SU-DHL-6 (cell line): ENCODE data around the gene SUCLG2.

Experiments
- H2AFZ ChIP-seq: fragments of 200-600 bp; sonication (generic); 2 replicates; pipeline ENCODE4 v1.6.1; 2014; ENCODE audit warnings: low read depth, mild to moderate bottlenecking, moderate library complexity, mixed read lengths, antibody characterized with exemption, low read length; ENCODE audit not compliant: severe bottlenecking
- H3F3A ChIP-seq: fragments of 200-600 bp; shearing (Covaris generic); 2 replicates; pipeline ENCODE4 v1.6.0; 2016; ENCODE audit warnings: antibody characterized with exemption, mild to moderate bottlenecking; ENCODE audit not compliant: insufficient read depth
- H3K27ac ChIP-seq: fragments of 200-600 bp; sonication (generic); 2 replicates; pipeline ENCODE4 v1.5.1; 2016; ENCODE audit warnings: low read depth, mild to moderate bottlenecking, low read length, moderate library complexity, mixed read lengths
- H3K27me3 ChIP-seq: fragments of 200-600 bp; sonication (generic), shearing (Covaris generic); 2 replicates; pipeline ENCODE4 v1.6.0; 2014; ENCODE audit warnings: mild to moderate bottlenecking, low read length
- H3K36me3 ChIP-seq: fragments of 200-600 bp; sonication (generic); 2 replicates; pipeline ENCODE4 v1.6.1; 2014; ENCODE audit warnings: mild to moderate bottlenecking, low read length, mixed read lengths
- H3K4me2 ChIP-seq: fragments of 300-600, 200-600 bp; shearing (Covaris generic), sonication (generic); 2 replicates; pipeline ENCODE4 v1.6.0; 2014; ENCODE audit warnings: low read length, low read depth, mild to moderate bottlenecking; ENCODE audit not compliant: poor library complexity, severe bottlenecking
- H3K4me3 ChIP-seq: fragments of 200-600 bp; sonication (generic); 2 replicates; pipeline ENCODE4 v1.5.1; 2014; ENCODE audit warnings: antibody characterized with exemption, low read length, mild to moderate bottlenecking, mixed read lengths; ENCODE audit not compliant: insufficient read depth, poor library complexity, severe bottlenecking
- H3K79me2 ChIP-seq: fragments of 200-600 bp; sonication (generic); 2 replicates; pipeline ENCODE4 v1.6.1; 2014; ENCODE audit warnings: mild to moderate bottlenecking, low read length, moderate library complexity; ENCODE audit not compliant: insufficient read depth
- H3K9ac ChIP-seq: fragments of 200-600 bp; sonication (generic); 2 replicates; pipeline ENCODE4 v1.7.0; 2014; ENCODE audit warnings: mild to moderate bottlenecking, low read length
- H3K9me2 ChIP-seq: fragments of 200-600 bp; sonication (generic); replicated peaks from 2 replicates; pipeline ENCODE4 v1.6.1; 2014; ENCODE audit warnings: low read length; ENCODE audit not compliant: insufficient read depth
- H3K9me3 ChIP-seq: fragments of 200-600 bp; sonication (generic); 2 replicates; pipeline ENCODE4 v1.6.1; 2014; ENCODE audit warnings: low read length, mixed read lengths; ENCODE audit not compliant: insufficient read depth
- H4K20me1 ChIP-seq: fragments of 200-600 bp; sonication (generic); 2 replicates; pipeline ENCODE4 v1.6.1; 2014; ENCODE audit warnings: low read depth, mild to moderate bottlenecking, antibody characterized with exemption, low read length, moderate library complexity, mixed read lengths
- CTCF ChIP-seq: fragments of 200-600 bp; sonication (generic); IDR thresholded peaks from one replicate; pipeline ENCODE4 v1.5.1; 2017; ENCODE audit warnings: antibody characterized with exemption, mild to moderate bottlenecking, low read length, moderate library complexity; ENCODE audit not compliant: insufficient read depth, poor library complexity, severe bottlenecking
- EZH2phosphoT487 ChIP-seq: fragments of 200-600 bp; sonication (generic), shearing (Covaris generic); conservative IDR thresholded peaks from 2 replicates; pipeline ENCODE4 v1.6.1; 2018; ENCODE audit warnings: mild to moderate bottlenecking, antibody characterized with exemption, low read length, moderate library complexity, mixed read lengths

Gene SUCLG2

DNA sequence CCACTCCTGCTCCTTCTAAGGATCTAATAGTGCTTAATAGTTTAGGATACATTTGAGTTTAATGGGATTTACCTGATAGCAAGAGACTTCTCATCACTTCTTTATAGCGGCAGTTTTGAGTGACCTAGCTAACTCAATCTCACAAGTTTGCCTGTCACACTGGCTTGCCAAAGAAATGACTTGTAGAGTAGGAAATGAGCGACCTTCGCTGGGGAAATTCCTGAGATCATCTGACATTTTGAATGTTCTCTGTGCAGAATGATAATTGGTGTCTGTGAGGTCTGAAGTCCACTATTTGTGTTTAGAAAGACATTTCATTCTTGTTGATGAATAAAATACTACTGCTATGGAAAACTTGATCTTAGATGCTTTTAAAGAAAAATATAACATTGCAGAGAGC lies 30.3 kb downstream of the SUCLG2 start:
- no peaks in the 10 kb centered on the region for H3K9me3 ChIP-seq
- no peak overlapping the region for H3K9ac ChIP-seq
- H3K4me2 ChIP-seq: no peak overlapping the region
- H3K79me2 ChIP-seq: peaks cover 23% of the 10 kb centered on the region; the same call in 1 of the 2 replicates
- H3K27me3 ChIP-seq: no peaks in the 10 kb centered on the region
- no peaks in the 10 kb centered on the region for H3F3A ChIP-seq
- TF ChIP-seq EZH2phosphoT487: no peak
- TF ChIP-seq CTCF: no peak
- no peak overlapping the region for H3K27ac ChIP-seq
- H2AFZ ChIP-seq: no peak overlapping the region
- H3K36me3 ChIP-seq: no peaks in the 10 kb centered on the region
- H4K20me1 ChIP-seq: no peaks in the 10 kb centered on the region
- no peak overlapping the region for H3K4me3 ChIP-seq
- no peaks in the 10 kb centered on the region for H3K9me2 ChIP-seq

- H3K27me3 ChIP-seq: no peaks in the 10 kb centered on the region
- TF ChIP-seq CTCF: no peak
- TF ChIP-seq EZH2phosphoT487: no peak
- 0 out of 2 replicates have a peak, but pooled peaks cover 2% of the 10 kb centered on the region for H3F3A ChIP-seq
- no peaks in the 10 kb centered on the region for H3K9me3 ChIP-seq
- H3K9ac ChIP-seq: no peak overlapping the region
- H3K4me2 ChIP-seq: no peak overlapping the region
- no peak overlapping the region for H3K27ac ChIP-seq
- H2AFZ ChIP-seq: no peak overlapping the region
- H3K4me3 ChIP-seq: no peak overlapping the region
- H3K9me2 ChIP-seq: no peaks in the 10 kb centered on the region
- H3K79me2 ChIP-seq: peaks cover 19% of the 10 kb centered on the region; the same call in 1 of the 2 replicates
- H3K36me3 ChIP-seq: peaks cover 7% of the 10 kb centered on the region; the same call in 1 of the 2 replicates
- H4K20me1 ChIP-seq: no peaks in the 10 kb centered on the region
Measured at GRCh38 chr3:67622652-67623051, 31.8 kb downstream of the SUCLG2 start.

GRCh38 chr3:67620869-67621268 lies 33.5 kb downstream of the SUCLG2 start:
- Histone ChIP-seq H3K36me3 (peaks cover 8% of the 10 kb centered on the region; the same call in 1 of the 2 replicates), H3F3A (0 out of 2 replicates have a peak, but pooled peaks cover 3% of the 10 kb centered on the region), H3K4me3 (no peak overlapping the region), H3K27ac (no peak overlapping the region), H3K27me3 (no peaks in the 10 kb centered on the region), H3K79me2 (peaks cover 11% of the 10 kb centered on the region; the same call in 1 of the 2 replicates), H3K4me2 (no peak overlapping the region), H2AFZ (no peak overlapping the region), H4K20me1 (no peaks in the 10 kb centered on the region), H3K9me3 (no peaks in the 10 kb centered on the region), H3K9ac (no peak overlapping the region), H3K9me2 (no peaks in the 10 kb centered on the region)
- TF ChIP-seq CTCF (no peak), EZH2phosphoT487 (no peak)
